Measurements from ENCODE around the gene PKNOX2. TPM values are rescaled to one million over a fixed set of nuclear protein-coding genes. Genes with fewer than 3 reads are reported as not detected.

PKNOX2 gene
- total and polyA plus RNA-seq, 2 of the 4 experiments (the other 2 are of a cell fraction): 0.72 to 2.3 TPM

DNA sequence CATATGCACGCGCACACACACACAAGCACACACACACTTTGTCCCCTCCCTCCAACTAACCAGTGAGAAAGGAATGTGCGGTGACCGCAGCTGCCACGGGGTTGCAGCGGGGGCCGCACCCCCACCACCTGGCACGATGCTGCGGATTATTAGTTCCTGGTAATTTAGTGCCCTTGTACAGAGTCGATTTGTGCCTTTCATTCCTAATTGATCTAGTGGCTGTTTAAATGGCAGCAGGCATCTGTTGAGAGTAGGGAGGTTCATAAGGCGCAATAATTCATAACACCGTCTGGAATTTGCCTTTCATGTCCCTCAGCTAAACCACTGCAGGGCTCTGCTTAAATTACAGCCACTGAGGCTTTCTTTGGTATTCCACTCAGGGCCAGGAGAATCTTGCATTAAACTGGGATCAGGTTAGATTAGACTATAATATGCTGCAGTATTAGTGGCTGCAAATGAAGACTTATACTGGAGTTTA lies 217.8 kb downstream of the PKNOX2 start:
- WGBS, 2 experiments (ENCODE audit: extremely low coverage in 2 of 2, insufficient read length in 1 of 2): no CpG with 5 or more reads among the region's 12 CpGs
- Histone ChIP-seq H3K9ac (ENCODE audit: low read depth, low read length) (no peak overlapping the region), H3K4ac (ENCODE audit: low read depth, low read length) (no peak overlapping the region; the same call in 1 of the 2 replicates), H3K79me1 (ENCODE audit: low read depth in 1 of 2, low read length in 2 of 2) (no peaks in the 10 kb centered on the region), H2AFZ (replicated peaks; ENCODE audit: low read length, poor library complexity) (peak overlapping the region; percentile 44), H4K91ac (ENCODE audit: insufficient read depth, low read depth, low read length) (no peak overlapping the region), H4K20me1 (ENCODE audit: insufficient read depth, low read length) (no peaks in the 10 kb centered on the region), H3K56ac (ENCODE audit: extremely low read depth, insufficient read depth, low read length) (no peak overlapping the region), H2BK5ac (ENCODE audit: low read depth, low read length, poor library complexity, severe bottlenecking) (no peak overlapping the region), H3K9me1 (ENCODE audit: insufficient read depth, low read length) (peaks cover 11% of the 10 kb centered on the region; the same call in 1 of the 2 replicates), H2BK20ac (ENCODE audit: low read depth, low read length) (no peak overlapping the region), H2BK120ac (ENCODE audit: low read depth, low read length) (no peak overlapping the region), H3K18ac (ENCODE audit: low read depth, low read length) (no peak overlapping the region), H2BK15ac (ENCODE audit: low read depth, low read length) (no peak overlapping the region), H2AK9ac (replicated peaks; ENCODE audit: low read depth, low read length, poor library complexity) (no peak overlapping the region), H2AK5ac (ENCODE audit: low read depth, low read length) (no peak overlapping the region), H4K8ac (ENCODE audit: low read depth in 2 of 2, low read length in 2 of 2) (no peak overlapping the region), H3K9me3 (ENCODE audit: control insufficient read depth, insufficient read depth, low read length) (no peaks in the 10 kb centered on the region), H3K14ac (replicated peaks; ENCODE audit: low read depth, low read length) (peak overlapping the region; percentile 11; the same call in 1 of the 2 replicates), H3K27ac (ENCODE audit: insufficient read depth, low read length) (no peak overlapping the region), H3K4me3 (ENCODE audit: insufficient read depth, low read depth, low read length) (no peak overlapping the region), H3K27me3 (ENCODE audit: control insufficient read depth, insufficient read depth, low read length) (peaks cover 6% of the 10 kb centered on the region; the same call in 1 of the 2 replicates), H3K23ac (ENCODE audit: low read depth, low read length) (no peak overlapping the region), H3K36me3 (ENCODE audit: control insufficient read depth, insufficient read depth, low read length) (no peaks in the 10 kb centered on the region), H3K4me1 (ENCODE audit: control insufficient read depth, insufficient read depth, low read length) (peaks cover 5% of the 10 kb centered on the region; the same call in 1 of the 2 replicates), H3K4me2 (ENCODE audit: low read depth, low read length) (no peak overlapping the region), H4K5ac (ENCODE audit: low read depth, low read length) (no peak overlapping the region)
- in situ Hi-C loops (cut with MboI; ENCODE audit: low sequenced_read_pairs): no loop called here
- no TSS peak for BruUV-seq (replicated peaks)
- intact Hi-C loops (cut with micrococcal nuclease): no loop called here
- CTCF ChIA-PET: no interaction called here
- dilution Hi-C loops (cut with HindIII; ENCODE audit: low sequenced_read_pairs, unreplicated experiment): no loop called here
- DNase-seq (no peak), ATAC-seq (ENCODE audit: low read depth) (peak; percentile 19; the same call in 1 of the 2 replicates)
- TF ChIP-seq MXI1 (IDR thresholded peaks at IDR 0.05; ENCODE audit: borderline replicate concordance, low read depth, low read length): no peak
- POLR2A ChIA-PET (ENCODE audit: unreplicated experiment): no interaction called here

Data from IMR-90 (cell line).